ENCODE results near the gene VWF.

DNA sequence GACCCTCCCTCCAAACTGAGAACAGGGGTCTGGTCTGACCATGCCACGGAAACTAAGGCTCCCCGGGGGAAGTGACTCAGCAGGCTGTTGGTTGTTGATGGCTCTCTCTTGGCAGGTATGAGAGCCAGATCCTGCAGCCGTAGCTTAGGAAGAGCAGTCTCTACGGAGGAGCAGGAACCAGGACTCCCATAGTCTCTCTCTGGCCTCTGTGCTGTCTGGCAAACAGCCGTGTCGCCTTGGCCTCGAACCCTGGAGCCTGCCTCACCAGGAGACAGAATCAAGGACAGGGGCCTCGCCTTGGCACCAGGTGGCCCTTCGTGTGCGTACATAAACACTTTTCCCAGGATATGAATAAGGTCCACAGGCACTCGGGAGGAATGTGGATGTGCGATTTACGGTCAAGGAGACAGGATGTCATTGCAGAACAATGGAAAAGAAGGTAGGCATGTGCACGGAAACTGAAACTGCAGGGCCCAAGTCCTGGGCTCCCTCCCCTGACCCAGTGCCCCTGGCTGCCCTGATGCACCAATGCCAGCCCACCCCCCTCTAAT is 7.9 kb downstream of the VWF start:
- no peak for TF ChIP-seq EZH2 (IDR thresholded peaks at IDR 0.05; ENCODE audit: borderline replicate concordance, insufficient read depth, low read depth, low read length, poor library complexity, severe bottlenecking)
- TF ChIP-seq, protein P1, sequence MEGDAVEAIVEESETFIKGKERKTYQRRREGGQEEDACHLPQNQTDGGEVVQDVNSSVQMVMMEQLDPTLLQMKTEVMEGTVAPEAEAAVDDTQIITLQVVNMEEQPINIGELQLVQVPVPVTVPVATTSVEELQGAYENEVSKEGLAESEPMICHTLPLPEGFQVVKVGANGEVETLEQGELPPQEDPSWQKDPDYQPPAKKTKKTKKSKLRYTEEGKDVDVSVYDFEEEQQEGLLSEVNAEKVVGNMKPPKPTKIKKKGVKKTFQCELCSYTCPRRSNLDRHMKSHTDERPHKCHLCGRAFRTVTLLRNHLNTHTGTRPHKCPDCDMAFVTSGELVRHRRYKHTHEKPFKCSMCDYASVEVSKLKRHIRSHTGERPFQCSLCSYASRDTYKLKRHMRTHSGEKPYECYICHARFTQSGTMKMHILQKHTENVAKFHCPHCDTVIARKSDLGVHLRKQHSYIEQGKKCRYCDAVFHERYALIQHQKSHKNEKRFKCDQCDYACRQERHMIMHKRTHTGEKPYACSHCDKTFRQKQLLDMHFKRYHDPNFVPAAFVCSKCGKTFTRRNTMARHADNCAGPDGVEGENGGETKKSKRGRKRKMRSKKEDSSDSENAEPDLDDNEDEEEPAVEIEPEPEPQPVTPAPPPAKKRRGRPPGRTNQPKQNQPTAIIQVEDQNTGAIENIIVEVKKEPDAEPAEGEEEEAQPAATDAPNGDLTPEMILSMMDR (IDR thresholded peaks at IDR 0.05) = no peak
